Endodermal cell (in vitro differentiated cells): Measurements from ENCODE around the gene NEDD9. TPM values are rescaled to one million over a fixed set of nuclear protein-coding genes. Genes with fewer than 3 reads are reported as not detected.

Experiments used
- DNase-seq: peaks from one replicate; pipeline ENCODE4 v3.0.0-alpha.2; 2017
- H3K27ac ChIP-seq: 2 replicates; pipeline ENCODE4 v1.5.1; 2013; ENCODE audit warnings: mild to moderate bottlenecking, low read depth, low read length, moderate library complexity
- H3K27me3 ChIP-seq: 2 replicates; pipeline ENCODE4 v1.6.1; 2013; ENCODE audit warnings: mild to moderate bottlenecking, low read length, moderate library complexity; ENCODE audit not compliant: insufficient read depth, control insufficient read depth, poor library complexity, severe bottlenecking
- H3K36me3 ChIP-seq: 2 replicates; pipeline ENCODE4 v1.7.0; 2013; ENCODE audit warnings: mild to moderate bottlenecking, low read length, moderate library complexity; ENCODE audit not compliant: control insufficient read depth, insufficient read depth
- H3K4me1 ChIP-seq: one replicate; pipeline ENCODE4 v1.7.0; 2013; ENCODE audit warnings: low read length; ENCODE audit not compliant: control insufficient read depth, insufficient read depth
- H3K4me3 ChIP-seq: 2 replicates; pipeline ENCODE4 v1.5.1; 2013; ENCODE audit warnings: mild to moderate bottlenecking, low read length, moderate library complexity
- H3K9ac ChIP-seq: 2 replicates; pipeline ENCODE4 v1.6.1; 2013; ENCODE audit warnings: mild to moderate bottlenecking, low read length, moderate library complexity; ENCODE audit not compliant: poor library complexity, severe bottlenecking; ENCODE audit errors: extremely low read depth
- H3K9me3 ChIP-seq: 2 replicates; pipeline ENCODE4 v1.6.1; 2013; ENCODE audit warnings: mild to moderate bottlenecking, low read length, moderate library complexity; ENCODE audit not compliant: control insufficient read depth
- H3K27ac Mint-ChIP-seq: 2 replicates; pipeline ENCODE4 v1.8.0; 2020; ENCODE audit warnings: mixed read lengths
- H3K27me3 Mint-ChIP-seq: 2 replicates; pipeline ENCODE4 v1.8.0; 2021; ENCODE audit warnings: mild to moderate bottlenecking, mixed read lengths; ENCODE audit not compliant: insufficient read depth
- H3K36me3 Mint-ChIP-seq: 2 replicates; pipeline ENCODE4 v1.8.0; 2020; ENCODE audit warnings: low read depth, mixed read lengths
- H3K4me1 Mint-ChIP-seq: 2 replicates; pipeline ENCODE4 v1.8.0; 2020; ENCODE audit warnings: mixed read lengths
- H3K4me3 Mint-ChIP-seq: 2 replicates; pipeline ENCODE4 v1.8.0; 2020; ENCODE audit warnings: mild to moderate bottlenecking, moderate library complexity, mixed read lengths
- H3K9me3 Mint-ChIP-seq: 2 replicates; pipeline ENCODE4 v1.8.0; 2020; ENCODE audit warnings: mild to moderate bottlenecking, mixed read lengths
- WGBS, 2 experiments: methylation state at CpG; one replicate each; pipeline versions ENCODE4 v1.1.5 to v1.1.7; 2013; ENCODE audit warnings: missing lambda C conversion rate in 2 of 2, mixed read lengths in 1 of 2; ENCODE audit not compliant: insufficient coverage in 1 of 2, insufficient read length in 1 of 2; 5-methylcytosine and 5-hydroxymethylcytosine counted together
- total RNA-seq, 2 donors: library from RNA; stranded (reverse); fragmentation: NEBNext Ultra II Directional in 1 of 2; extraction: Animal tissue kit (Norgen Biotek cat#: 25700) in 1 of 2; gene quantifications; 2 replicates in 1 of 2; 3 replicates in 1 of 2; pipeline ENCODE4 v1.2.1, GENCODE V29; 2021
- TF ChIP-seq, protein P1 (sequence below): fragments of 200-600 bp; sonication (generic); conservative IDR thresholded peaks from 2 replicates; pipeline ENCODE4 v1.5.0; 2021; ENCODE audit warnings: antibody characterized with exemption, mild to moderate bottlenecking

Gene NEDD9
- total RNA-seq, 2 donors from 2014 or later: 1.7 to 7.4 TPM

GRCh38 chr6:11279284-11279689 is 46.8 kb upstream of the NEDD9 start:
- Histone ChIP-seq H3K4me3 (no peak overlapping the region), H3K36me3 (no peaks in the 10 kb centered on the region), H3K9ac (no peak overlapping the region), H3K9me3 (no peaks in the 10 kb centered on the region), H3K27ac (no peak overlapping the region), H3K27me3 (no peaks in the 10 kb centered on the region), H3K4me1 (peaks cover 12% of the 10 kb centered on the region)
- H3K9me3 Mint-ChIP-seq: no peaks in the 10 kb centered on the region
- H3K27ac Mint-ChIP-seq: no peak overlapping the region
- no peaks in the 10 kb centered on the region for H3K27me3 Mint-ChIP-seq
- peaks cover 44% of the 10 kb centered on the region for H3K4me1 Mint-ChIP-seq
- DNase-seq: no peak
- TF ChIP-seq, protein P1, sequence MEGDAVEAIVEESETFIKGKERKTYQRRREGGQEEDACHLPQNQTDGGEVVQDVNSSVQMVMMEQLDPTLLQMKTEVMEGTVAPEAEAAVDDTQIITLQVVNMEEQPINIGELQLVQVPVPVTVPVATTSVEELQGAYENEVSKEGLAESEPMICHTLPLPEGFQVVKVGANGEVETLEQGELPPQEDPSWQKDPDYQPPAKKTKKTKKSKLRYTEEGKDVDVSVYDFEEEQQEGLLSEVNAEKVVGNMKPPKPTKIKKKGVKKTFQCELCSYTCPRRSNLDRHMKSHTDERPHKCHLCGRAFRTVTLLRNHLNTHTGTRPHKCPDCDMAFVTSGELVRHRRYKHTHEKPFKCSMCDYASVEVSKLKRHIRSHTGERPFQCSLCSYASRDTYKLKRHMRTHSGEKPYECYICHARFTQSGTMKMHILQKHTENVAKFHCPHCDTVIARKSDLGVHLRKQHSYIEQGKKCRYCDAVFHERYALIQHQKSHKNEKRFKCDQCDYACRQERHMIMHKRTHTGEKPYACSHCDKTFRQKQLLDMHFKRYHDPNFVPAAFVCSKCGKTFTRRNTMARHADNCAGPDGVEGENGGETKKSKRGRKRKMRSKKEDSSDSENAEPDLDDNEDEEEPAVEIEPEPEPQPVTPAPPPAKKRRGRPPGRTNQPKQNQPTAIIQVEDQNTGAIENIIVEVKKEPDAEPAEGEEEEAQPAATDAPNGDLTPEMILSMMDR: no peak
- WGBS, 2 experiments: 97 to 100% methylated on average over 4 to 17 of the region's 17 CpGs
- H3K4me3 Mint-ChIP-seq: no peak overlapping the region
- H3K36me3 Mint-ChIP-seq: no peaks in the 10 kb centered on the region

DNA sequence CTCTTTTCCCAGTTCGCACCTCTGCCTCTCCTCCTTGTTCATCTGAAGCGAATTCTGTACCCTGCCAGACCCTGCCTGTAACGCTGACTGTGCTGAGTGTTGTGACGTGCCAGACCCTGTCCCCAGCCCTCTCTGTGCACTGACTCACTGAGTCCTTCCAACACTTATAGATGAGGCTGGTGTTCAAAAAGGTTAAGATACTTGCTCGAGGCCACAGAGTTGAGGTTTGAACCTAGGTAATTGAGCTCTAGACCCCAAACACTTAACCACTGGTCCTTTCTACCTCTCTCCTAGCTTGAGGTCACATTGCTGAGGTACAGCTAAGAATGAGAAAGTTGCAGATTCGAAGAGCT is 45.7 kb upstream of the NEDD9 start:
- Mint-ChIP-seq H3K9me3 (no peaks in the 10 kb centered on the region), H3K27me3 (no peaks in the 10 kb centered on the region), H3K36me3 (no peaks in the 10 kb centered on the region), H3K27ac (peak overlapping the region; percentile 11), H3K4me1 (peaks cover 51% of the 10 kb centered on the region), H3K4me3 (no peak overlapping the region)
- DNase-seq: no peak
- H3K27me3 ChIP-seq: no peaks in the 10 kb centered on the region
- H3K4me3 ChIP-seq: no peak overlapping the region
- no peak overlapping the region for H3K9ac ChIP-seq
- no peaks in the 10 kb centered on the region for H3K36me3 ChIP-seq
- TF ChIP-seq, protein P1: no peak
- peaks cover 12% of the 10 kb centered on the region for H3K4me1 ChIP-seq
- no peaks in the 10 kb centered on the region for H3K9me3 ChIP-seq
- H3K27ac ChIP-seq: no peak overlapping the region
- 81 to 83% methylated on average over 4 to 6 of the region's 6 CpGs for WGBS, 2 experiments

- Histone ChIP-seq H3K4me1 (peaks cover 15% of the 10 kb centered on the region), H3K9me3 (no peaks in the 10 kb centered on the region), H3K27ac (no peak overlapping the region), H3K27me3 (no peaks in the 10 kb centered on the region), H3K36me3 (no peaks in the 10 kb centered on the region), H3K9ac (no peak overlapping the region), H3K4me3 (no peak overlapping the region)
- peaks cover 55% of the 10 kb centered on the region for H3K4me1 Mint-ChIP-seq
- H3K27me3 Mint-ChIP-seq: no peaks in the 10 kb centered on the region
- WGBS, 2 experiments: 73 to 79% methylated on average over 14 of the region's 14 CpGs
- DNase-seq: peak; percentile 84
- H3K4me3 Mint-ChIP-seq: no peak overlapping the region
- no peaks in the 10 kb centered on the region for H3K9me3 Mint-ChIP-seq
- peak overlapping the region; percentile 11 for H3K27ac Mint-ChIP-seq
- TF ChIP-seq, protein P1: no peak
- no peaks in the 10 kb centered on the region for H3K36me3 Mint-ChIP-seq
Observed at GRCh38 chr6:11277275-11278206, 45.1 kb upstream of the NEDD9 start.
